Fibroblast of lung (primary cell): Measurements from ENCODE around the gene SPPL2B.

Experiments
- CTCF ChIP-seq, 2 donors: IDR thresholded peaks in 1 of 2; conservative IDR thresholded peaks in 1 of 2; 1 replicate in 1 of 2; 2 replicates in 1 of 2; pipeline ENCODE4 v1.5.1; 2011 to 2012; ENCODE audit warnings: low read length in 2 of 2, control low read depth in 1 of 2, inconsistent platforms in 1 of 2, low read depth in 1 of 2, mild to moderate bottlenecking in 1 of 2
- EZH2 ChIP-seq: IDR thresholded peaks from 2 replicates; pipeline ENCODE4 v1.5.1; 2012; ENCODE audit warnings: low read length, control low read depth, mild to moderate bottlenecking; ENCODE audit errors: missing control alignments

- no peak for TF ChIP-seq CTCF (conservative IDR thresholded peaks at IDR 0.05 in 1 of 2, IDR thresholded peaks at IDR 0.05 in 1 of 2; ENCODE audit: low read depth in 1 of 2, low read length in 2 of 2)
- TF ChIP-seq EZH2 = no peak
Observed at GRCh38 chr19:2320939-2321338, 7.5 kb upstream of the SPPL2B start.
